ENCODE measurements around the gene CCDC33.

CCDC33 gene

GRCh38 chr15:74383286-74383685 lies 147.2 kb downstream of the CCDC33 start:
- DNase-seq (ENCODE audit: low read depth): no peak

GRCh38 chr15:74383695-74384565 lies 147.8 kb downstream of the CCDC33 start:
- no peak for DNase-seq (ENCODE audit: low read depth)

DNA sequence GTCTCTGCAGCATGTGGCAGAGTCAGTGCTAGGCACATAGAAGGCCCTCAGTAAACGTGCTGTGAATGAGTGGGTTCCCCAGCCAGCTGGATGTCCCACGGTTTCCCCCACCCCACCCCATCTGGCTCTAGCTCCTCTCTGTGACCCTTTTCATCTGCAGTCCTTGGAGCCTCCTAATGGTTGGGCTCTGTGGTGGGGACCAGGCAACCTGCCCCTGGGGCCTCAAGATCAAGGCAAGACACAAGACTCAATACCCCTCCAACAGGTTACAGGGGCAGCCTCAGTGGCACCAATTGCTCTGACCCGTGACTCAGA lies 148.4 kb downstream of the CCDC33 start:
- DNase-seq (ENCODE audit: low read depth): no peak

DNA sequence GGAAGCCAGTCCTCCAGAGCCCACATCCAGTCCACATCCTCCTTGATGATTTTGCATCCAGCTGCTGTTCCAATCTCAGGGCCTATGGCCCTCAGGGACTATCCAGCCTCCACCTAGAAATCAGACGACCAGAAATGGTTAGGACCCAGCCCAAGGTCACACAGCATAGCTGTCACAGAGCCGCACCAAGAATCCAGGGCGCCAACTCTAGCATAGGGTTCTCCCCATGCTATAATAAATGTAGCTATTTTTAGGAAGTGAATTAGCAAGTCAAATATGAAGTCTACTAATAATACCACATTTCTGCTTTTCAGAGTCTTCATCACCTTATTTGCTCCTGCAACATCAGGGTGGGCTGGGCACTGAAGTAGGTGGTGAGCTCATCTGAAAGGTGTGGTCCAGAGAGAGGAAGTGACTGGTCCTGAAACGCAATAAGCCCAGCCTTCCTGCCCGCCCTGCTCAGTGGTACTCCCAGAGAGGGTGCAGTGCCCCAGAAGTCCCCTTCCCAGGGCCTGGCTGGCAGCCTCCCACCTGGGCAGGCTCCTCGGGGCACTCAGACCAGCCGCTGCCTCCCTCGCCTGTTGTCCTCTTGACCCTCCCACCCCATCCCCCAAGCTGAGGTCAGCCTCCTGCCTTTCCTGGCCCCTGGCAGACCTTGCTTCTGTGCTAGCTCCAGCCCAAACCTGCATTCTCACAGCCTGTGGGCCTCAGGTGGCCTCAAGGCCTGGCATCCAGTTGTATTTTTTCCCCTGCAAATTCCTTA lies 148.9 kb downstream of the CCDC33 start:
- DNase-seq (ENCODE audit: low read depth): no peak

GRCh38 chr15:74385733-74386132 lies 149.6 kb downstream of the CCDC33 start:
- no peak for DNase-seq (ENCODE audit: low read depth)

Measured in non-pigmented ciliary epithelial cell (primary cell).